HG03095 (cell line): ENCODE data around the gene PHETA2.

Source experiments
- ATAC-seq: cut with Tn5 transposase; IDR thresholded peaks from one replicate; pipeline ENCODE4 v1.9.1; 2021; ENCODE audit warnings: moderate library complexity; ENCODE audit not compliant: unreplicated experiment

PHETA2 gene

GRCh38 chr22:42074132-42074811 lies at the start of gene PHETA2:
PHETA2 (plus strand) TSS chr22:42074248; CDS start chr22:42077294, 3,046 bp downstream.
- no peak for ATAC-seq

DNA sequence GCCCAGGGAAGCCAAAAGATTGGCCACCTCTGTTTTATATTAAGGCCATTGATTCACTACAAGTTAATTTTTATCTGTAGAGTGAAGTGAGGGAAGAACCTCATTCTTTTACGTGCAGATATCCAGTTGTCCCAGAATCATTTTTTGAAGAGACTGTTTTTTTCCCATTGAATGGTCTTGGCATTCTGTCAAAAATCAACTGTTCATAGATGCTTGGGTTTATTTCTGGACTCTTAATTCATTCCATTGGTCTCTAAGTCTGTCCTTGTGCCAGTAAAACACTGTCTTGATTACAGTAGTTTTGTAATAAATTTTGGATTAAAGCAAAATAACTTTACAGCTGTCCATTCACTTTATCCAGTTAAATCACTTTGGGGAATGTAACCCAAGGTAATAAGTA lies 48.6 kb upstream of the PHETA2 start:
- no peak for ATAC-seq

DNA sequence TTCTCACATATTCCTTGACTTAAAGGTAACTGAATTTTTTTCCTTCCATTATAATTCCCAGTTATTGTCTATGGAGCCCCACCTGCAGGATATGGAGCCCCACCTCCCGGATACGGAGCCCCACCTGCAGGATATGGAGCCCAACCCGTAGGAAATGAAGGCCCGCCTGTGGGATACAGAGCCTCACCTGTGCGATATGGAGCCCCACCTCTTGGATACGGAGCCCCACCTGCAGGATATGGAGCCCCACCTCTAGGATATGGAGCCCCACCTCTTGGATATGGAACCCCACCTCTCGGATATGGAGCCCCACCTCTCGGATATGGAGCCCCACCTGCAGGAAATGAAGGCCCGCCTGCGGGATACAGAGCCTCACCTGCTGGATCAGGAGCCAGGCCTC lies 47.3 kb upstream of the PHETA2 start:
- ATAC-seq: no peak

DNA sequence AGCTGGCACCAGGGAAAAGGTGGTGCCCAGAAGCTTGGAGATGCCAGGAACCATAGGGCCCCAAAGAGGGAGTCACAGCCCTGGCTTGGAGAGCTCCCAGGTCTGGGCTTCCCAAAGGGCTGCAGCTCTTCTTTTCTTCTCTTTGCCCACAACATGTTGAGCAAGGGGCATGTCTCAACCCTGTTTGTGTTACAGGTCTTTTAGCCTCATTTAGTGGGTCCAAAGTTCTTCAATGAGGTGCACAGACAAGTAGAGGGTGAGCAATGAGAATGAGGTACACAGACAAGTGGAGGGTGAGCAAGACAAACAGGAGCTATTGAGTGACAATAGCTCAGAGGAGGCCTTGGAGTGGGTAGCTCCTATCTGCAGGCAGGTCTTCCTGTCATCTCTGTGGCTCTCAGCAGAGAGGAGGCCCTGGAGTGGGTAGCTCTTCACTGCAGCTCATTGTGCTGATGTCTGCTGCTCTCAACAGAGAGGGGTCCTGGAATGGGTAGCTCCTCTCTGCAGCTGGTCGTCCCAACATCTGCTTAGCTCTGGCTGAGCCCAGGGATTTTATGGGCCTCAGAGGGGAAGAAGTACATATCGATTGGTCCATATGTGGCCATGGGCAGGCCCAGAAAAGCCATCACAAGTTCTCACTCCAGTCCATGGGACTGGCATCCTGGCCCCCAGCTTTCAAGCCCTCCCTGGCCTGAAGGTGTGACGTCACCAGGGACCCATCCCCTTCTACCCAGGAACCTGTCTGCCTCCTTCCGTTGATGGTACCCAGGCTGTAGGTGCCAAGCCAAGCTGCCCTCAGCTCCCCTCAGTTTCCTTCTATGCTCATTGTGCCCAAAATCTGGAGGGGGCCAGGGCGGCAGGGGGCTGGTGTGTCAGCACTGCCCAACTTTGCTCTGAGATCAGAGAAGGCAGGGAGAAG lies 40.5 kb upstream of the PHETA2 start:
- no peak for ATAC-seq

- ATAC-seq: no peak
These were observed 38.8 kb upstream of the PHETA2 start for GRCh38 chr22:42035256-42035655.

DNA sequence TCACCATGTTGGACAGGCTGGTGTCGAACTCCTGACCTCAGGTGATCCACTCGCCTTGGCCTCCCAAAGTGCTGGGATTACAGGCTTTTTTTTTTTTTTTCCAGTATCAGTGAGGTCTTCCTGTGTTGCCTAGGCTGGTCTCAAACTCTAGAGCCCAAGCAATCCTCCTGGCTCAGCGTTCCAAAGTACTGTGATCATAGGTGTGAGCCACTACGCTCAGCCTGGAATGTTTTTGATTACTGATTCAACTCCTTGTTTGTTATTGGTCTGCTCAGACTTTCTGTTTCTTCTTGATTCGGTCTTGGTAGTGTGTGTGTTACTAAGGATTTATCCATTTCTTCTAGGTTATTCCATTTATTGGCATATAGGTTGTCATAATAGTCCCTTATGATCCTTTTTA lies 34.8 kb upstream of the PHETA2 start:
- no peak for ATAC-seq

DNA sequence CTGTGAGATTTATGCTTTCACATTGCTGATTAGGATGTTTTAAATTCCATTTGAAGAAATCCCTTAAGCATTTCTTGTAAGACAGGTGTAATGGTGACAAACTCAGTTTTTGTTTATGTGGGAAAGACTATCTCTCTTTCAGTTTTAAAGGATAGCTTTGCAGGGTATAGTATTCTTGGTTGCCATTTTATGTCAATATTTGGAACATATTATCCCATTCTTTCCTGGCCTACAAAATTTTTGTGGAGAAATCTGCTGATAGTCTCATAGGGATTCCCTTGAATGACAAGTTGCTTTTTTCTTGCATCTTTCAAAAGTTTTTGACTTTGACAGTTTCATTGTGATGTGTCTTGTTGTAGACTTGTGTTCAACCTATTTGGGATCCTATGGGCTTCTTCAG lies 32.3 kb upstream of the PHETA2 start:
- no peak for ATAC-seq

DNA sequence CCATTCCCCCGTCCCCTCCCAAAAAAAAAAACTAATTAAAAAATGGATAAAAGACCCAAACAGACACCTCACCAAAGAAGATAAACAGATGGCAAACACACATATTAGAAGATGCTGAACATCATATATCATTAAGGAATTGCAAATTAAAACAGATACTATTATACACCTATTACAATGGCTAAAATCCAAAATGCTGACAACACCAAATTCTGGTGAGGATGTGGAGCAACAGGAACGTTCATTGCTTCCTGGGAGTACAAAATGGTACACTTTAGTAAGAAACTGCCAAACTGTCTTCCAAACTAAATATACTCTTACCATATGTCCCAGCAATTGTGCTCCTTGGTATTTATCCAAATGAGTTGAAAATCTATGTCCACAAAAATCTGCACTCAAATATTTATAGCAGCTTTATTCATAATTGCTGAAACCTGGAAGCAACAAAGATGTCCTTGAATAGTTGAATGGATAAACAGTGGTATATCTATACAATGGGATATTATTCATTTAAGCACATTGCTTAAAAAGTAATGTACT lies 23.3 kb upstream of the PHETA2 start:
- no peak for ATAC-seq

- ATAC-seq: no peak
These were observed 21.3 kb upstream of the PHETA2 start for GRCh38 chr22:42052765-42053164.

- no peak for ATAC-seq
These were observed 17.1 kb upstream of the PHETA2 start for GRCh38 chr22:42056757-42057511.

DNA sequence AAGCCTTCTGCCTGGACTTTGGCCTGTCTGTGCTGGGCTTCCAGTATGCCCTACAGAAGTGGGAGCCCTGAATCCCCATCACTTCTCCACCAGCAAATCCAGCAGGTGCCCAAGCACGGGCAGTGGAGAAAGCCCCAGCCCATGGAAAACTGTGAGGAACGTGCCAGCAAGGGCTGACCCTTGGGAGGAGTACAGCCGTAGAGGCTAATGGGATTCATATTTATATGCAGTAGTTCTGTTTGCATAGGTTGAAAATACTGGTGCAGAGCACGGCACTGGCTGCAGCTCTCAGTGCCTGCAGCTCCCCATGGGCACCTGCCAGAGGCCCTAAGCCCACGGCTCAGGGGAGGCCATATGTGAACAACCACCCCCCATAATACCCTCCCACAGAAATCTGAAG lies 13.6 kb upstream of the PHETA2 start:
- ATAC-seq: no peak

DNA sequence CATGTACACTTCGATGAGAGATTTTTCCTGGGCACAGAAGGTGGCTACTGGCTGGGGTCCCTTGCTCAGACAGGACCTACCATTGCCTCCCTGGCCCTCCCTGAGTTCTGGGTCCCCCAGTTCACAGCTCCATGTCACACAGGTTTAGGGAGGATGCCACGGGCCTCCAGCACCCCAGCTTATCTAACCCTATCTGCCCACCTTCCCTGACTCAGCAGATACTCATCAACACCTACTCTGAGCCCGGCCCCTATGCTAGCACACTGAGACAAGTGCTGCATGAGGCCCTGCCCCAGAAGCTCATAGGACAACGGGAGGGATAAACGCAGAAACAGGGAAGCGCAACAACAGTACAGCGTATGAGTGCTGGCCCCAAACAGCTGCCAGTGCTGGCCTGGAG lies 13.0 kb upstream of the PHETA2 start:
- no peak for ATAC-seq

- ATAC-seq: no peak
These were observed 11.4 kb upstream of the PHETA2 start for GRCh38 chr22:42062506-42063170.

- ATAC-seq: no peak
These were observed 9.4 kb upstream of the PHETA2 start for GRCh38 chr22:42064629-42065028.

DNA sequence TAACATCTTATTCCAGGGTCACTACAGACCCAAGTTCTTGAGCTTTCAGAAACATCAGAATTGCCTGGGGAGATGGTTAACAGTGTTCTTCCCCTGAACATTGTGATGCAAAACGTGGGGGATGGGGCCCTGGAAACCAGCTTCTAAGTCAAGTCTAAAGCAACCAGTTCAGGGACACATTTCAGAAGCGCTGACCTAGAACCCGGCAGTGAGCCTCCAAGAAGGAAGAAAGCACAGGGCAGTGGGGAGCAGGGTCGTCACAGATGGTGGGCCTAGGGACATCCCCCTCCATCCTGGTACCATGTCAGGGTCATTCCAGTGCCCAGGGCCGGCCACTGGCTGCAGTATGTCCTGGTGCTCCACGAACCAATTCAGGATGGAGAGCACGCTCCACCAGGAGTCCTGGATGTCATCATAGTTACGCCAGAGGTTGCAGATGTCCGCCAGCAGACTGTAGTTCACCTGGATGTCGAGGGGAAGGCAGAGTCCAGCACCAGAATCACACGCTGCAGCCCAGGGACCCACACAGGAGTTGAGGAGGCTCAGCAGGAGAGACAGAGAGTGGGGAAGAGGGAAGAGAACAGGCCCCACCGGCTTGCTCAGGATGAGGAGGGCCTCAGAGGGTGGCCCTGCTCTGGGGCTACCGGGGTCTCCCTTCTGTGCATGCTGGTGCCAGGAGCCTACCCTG lies 8.5 kb upstream of the PHETA2 start:
- no peak for ATAC-seq

- ATAC-seq: no peak
These were observed 7.8 kb upstream of the PHETA2 start for GRCh38 chr22:42066126-42066761.

DNA sequence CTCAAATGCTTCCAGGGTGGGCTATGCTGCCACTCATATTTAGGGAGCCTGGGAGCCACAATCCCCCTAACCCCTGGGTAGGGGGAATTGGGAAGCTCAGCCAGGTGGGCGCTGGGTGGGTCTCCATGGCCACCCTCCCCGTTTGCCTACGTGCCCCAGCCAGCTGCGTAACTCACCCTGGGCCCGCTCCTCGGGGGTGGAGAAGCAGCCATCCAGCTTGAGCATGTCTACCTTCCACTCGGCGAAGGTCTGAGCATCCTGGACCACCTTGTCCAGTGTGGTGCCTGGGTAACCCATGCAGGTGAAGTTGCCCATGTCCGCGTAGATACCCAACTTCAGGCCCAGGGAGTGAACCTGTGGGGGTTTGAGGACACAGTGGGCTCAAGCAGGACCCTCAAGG lies 7.1 kb upstream of the PHETA2 start:
- no peak for ATAC-seq

GRCh38 chr22:42067671-42068251 lies 6.3 kb upstream of the PHETA2 start:
- ATAC-seq: no peak

DNA sequence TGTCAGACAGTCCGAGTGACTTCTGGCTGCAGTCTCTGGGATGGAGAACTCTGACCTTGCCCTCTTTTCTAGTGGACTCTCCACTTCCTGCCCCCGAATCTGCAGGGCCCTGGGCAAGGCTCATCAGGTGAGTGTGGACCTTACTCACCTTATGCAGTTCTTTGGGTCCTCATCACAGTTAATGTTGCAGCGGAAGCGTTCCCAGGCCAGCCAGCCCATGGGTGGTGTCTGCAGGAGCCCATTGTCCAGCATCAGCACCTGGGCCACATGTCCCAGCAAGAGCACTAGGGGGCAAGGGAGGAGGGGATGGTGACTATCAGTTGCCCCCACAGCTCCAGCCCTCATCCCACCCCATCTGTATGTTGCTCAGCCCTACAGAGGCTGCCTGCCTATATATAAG lies 5.8 kb upstream of the PHETA2 start:
- ATAC-seq: no peak
